HG03103 (cell line): ENCODE results near the gene NRF1.

Source experiments
- ATAC-seq: cut with Tn5 transposase; IDR thresholded peaks from one replicate; pipeline ENCODE4 v1.9.1; 2021; ENCODE audit warnings: low read depth; ENCODE audit not compliant: unreplicated experiment

NRF1 gene

DNA sequence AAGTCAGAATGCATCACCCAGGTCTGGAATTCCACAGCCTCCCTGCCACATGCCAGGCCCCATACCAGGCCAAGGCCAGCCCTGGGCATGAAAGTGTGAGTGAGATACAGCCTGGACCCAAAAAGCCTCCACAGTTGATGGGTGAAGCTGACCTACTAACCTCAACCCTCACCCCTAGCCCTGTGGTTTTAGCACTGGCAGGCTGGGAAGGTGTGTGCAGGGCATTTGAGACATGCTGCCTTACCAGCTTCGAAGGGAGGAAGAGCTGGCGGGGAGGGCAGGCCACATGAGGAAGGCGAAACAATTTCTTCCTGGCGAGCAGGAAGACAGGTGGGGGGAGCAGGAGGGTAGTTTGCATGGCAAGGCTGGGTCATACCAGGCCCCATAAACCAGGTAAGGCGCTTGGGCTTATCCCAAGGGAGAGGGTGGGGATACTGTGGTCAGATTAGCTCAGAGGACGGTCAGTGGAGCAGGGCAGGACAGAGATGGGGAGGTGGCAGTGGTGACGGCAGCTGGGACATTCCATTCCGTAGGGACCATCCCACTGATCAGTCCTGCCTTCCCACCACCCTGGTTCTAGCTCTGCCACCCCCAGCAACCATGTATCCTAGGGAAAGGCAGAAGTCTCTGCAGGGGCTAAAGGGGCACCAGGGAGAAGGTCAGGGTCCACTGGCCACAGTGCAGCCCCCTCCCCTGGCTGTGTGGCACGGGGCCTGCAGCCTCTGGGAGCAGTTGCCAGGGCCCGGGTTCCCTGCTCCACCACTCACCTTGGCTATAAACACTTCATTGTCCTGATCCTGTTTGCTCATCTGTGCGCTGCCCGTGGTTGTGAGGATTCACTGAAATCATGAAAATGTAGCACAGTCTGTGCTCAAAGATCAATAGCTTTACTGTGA, 155.8 kb downstream of the NRF1 start:
- no peak for ATAC-seq

DNA sequence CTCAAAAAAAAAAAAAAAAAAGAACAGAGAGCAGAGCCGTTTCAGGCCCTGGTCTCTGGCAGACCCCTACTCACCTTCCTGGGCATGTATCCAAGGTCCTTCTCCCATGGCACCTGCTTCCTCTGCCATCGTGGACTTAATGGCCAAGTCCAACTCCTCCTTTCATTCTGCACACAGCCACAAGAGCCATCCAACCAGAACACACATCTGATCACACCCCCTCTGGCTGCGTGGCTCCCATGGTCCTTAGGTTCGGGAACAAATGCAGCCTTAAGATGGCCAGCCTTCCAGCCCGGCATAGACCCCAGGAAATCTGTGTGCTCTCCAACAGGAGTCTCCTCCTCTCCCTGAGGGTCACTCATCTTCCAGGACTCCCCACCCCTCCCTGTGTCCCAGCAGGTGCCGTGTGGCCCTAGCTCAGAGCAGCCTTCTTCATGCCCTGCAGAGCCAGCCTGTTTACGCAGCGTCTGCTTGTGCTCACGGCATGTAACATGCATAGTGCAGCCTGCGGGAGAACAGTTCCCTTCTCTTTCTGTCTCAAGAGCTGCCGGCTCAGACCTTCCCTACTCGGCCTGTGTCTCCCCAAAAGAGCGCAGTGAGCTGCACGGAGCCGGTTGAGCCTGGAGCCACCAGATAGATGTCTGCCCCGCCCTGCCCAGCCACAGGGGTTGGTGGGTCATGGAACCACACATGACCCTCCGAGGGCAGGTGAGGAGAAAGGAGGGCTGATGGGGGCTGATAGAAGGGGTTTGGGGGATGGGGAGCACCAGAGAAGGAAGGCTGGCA, 157.3 kb downstream of the NRF1 start:
- ATAC-seq: no peak

DNA sequence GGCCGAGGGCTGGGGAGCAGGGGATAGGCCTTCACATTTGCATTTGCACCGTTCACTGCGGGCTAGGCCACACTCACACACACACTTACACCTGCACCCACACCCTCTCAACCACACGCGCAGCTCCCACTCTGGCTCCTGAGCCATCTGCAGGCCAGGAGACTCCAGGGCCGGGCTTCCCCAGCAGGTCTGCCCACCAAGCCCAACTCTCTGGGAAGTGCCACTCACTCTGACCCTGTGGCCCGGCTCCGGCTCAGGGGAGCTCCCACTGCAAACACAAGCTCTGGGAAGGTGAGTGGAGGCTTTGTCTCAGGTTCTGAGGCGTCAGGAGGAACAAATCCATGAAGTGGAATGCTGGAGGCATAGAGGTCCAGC, 157.9 kb downstream of the NRF1 start:
- no peak for ATAC-seq

DNA sequence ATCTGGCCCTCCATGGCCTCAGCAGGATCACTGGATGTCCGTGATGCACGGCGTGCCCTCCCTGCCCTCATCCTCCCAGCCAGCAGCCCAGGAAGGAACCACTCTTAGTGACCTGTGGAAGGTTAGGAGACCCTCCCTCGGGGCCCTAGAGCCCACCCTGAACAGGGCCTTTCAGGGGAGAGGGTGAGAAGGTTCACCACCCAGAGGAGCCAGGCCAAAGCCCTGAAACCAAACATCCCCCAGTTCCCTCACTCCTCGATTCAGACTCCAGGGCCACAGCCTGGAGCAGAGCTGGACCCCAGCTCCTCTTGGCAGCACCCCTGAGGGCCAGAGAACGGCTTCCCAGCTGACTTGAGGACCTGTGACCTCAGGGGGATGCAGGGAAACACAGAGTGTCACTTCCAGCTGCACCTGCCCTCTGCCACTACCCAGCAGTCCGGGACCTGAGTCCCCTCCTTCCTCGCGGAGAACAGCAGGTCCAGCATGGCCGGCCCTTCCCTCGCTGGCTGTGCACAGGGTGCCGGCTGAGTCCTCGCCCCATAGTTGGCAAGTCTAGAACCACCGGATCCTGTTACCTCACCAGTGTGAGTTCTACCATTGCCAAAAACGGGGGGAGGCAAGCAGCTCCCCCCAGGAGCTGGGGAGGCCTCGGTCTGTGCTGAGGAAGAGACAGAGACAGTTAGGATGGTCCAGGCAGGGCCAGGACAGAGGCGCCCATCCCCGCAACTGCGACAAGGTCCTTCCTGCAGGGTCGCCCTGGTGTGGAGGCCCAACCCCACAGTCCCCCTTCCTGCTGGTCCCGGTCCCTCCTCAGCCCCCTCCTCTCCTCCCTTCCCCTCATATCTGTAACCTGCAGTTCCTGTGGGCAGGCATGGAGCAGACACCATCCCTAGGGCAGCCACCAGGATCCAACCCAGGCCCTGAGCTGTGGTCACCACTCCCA, 158.6 kb downstream of the NRF1 start:
- no peak for ATAC-seq

DNA sequence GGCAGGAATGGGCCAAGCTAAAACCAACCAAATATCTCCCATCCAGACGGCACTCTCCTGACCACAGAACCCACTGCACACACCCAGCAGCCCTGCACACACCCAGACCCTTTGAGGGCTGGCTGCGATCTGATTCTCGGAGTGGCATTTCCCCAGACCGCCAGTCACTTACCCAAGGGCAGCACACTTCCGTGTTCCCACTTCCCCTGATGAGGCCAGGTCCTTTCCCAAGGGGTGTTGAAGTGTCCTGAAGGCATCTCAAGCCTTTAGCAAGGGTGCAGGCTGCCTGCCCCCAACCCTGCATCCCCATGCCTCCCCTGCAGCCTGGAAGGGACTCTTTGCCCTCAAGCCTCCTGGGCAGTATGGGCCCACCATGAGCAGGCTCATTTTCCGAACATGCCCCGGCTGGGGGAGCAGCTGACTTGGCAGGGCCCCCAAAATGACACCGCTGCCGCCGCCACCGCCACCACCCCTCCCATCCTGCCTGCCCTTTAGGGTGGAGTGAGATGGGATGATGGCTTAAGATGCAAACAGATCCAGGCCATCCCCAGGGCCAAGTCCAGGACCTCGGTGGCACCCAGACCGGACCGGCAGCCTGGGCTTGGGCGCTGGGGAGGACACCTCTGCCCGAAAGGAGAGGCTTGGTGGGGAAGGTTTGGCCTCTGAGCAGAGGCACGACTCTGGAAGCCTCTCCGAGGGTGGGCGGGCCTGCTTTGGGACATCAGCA, 159.8 kb downstream of the NRF1 start:
- ATAC-seq: no peak

DNA sequence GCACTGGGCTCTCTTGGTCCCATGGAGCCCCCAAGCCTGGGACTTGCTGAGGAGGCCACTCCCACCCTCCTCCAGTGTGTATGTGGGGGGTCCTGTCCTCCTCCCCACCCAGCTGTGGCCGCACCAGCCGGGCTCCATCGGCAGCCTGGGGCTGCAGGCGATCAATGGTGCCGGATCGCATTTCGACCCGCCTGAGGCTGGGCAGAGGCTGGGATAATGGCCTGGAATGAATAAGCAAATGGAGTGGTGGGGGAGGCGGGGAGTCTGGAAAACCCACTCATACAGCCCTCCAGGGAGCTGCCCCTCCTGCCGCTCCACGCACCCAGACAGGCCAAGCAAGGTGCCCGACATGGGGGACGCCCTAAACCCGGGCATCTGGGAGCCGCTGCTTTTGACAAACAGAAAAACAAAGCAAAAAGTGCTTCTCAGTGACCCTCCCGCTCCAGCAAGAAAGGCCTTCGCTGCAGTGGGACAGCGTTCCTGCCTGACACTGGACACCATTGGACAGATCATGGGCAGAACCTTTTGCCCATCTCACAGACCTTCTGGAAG, 160.5 kb downstream of the NRF1 start:
- ATAC-seq: no peak

DNA sequence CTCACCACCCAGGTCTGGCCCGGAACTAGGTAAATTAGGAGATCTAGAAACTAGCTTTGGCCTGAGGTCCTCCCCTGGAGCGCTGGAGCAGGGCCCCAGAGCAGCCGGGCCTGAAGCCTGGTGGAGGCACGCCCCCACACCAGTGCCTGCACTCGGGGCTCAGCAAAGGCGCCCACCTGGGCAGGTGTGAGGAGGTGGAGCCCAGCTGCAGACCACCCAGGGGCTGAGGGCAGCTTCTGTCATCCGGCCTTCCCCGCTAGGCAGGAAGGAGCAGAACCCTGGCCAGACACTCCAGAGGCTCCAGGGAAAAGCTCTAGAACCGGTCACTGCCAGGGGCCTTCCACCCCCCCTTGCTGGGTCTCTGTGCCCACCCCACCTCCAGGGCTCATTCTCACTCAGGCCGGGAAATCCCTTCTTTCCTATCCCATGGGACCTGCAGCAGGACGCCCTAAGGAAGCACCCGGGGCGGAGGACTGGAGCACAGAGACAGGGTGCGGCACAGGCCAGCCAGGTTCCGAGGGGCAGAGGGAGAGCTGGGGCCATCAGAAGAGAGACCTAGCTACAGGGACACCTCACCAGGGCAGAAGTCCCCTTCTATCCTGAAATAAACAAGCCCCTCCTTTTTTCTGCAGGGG, 161.2 kb downstream of the NRF1 start:
- ATAC-seq: no peak

DNA sequence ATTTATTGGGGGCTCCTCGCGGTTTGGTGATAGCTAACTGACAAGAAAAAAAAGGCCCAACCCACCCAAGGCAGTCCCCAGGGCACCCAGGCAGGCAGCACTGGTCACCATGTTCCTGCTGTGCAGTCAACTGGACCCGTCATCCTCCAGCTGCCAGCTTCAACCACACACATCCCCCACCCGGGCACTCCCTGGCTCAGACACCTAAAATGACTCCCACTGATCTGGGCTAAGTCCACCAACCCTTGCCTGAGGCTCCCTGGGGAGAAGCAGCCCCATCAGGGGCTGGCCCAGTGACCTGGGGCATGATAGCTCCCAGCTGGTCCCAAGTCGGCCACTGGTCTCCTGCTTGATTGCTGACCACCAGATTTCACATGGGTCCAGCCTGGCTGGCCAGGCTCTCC, 161.8 kb downstream of the NRF1 start:
- ATAC-seq: no peak

DNA sequence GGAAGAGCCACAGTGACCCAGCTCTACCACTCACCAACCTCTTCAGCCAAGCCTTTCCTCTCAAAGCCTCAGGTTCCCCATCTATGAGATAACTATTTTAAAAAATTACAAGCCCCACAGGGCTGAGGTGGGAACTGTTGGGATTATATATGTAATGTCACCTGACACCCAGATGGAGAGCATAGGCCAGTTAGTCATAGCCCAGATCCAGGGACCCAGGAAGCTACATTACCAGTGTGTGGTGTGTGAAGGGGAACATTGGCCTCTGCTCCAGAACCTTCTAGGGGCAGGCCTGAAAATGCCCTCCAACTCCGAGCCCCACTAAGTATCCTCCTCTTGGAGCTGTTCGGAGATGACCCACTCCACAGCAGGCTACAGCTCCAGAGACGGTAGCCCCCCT, 162.4 kb downstream of the NRF1 start:
- no peak for ATAC-seq

DNA sequence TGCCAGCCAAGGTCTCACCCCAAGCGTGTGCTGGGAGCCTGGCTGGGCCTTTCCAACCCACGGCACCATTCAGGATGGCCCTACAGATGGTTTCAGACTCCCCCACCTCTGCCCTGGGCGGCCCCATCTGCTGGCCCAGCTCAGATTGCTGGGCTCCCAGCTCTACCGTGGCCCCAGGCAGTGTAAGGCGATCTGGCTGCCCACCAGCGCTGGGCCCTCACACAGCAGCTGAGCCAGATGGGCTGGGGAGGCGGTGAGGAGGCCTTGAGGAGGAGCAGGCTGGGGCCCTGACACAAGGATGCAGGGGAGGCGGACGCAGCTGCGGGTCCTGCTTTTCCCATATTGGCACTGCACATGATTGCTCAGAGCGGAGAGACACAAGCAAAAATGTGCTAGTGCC, 162.8 kb downstream of the NRF1 start:
- ATAC-seq: no peak

DNA sequence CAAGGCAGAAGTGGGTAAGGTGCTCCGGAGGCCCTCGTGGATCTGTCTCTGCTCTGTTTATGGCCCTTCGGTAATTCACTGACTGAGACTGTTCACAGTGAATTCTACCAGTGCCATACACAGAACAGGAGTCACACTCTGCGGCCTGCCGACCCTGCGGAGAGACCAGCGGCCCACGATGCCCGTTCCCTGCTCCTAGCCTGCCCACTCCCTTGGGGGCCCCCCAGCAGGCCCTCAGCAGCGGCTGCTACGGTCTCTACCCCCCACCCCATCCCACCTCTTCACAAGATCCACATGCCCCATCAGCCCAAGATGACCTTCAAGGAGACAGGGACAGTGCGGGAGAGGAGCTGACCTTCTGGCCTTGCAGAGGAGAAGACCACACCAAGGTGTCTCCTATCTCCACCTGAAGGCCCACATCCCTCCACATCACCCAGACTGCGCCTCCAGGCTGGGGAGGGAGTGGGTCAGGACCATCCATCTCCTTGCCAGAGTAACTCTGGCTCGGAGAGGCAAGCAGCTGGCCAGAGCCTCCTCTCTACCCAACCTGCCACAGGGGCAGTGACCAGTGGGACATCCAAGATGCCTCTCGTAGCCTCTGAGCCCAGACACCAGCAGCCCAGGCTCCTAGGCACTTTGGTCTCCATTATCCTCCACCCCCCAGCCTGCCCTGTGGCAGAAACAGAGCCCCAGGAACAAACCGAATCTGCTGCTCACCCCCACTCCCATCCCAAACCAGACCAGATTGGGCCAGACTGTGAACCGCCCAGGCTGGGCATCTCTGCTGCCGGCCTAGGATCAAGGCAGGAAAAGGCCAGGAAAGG, 163.6 kb downstream of the NRF1 start:
- ATAC-seq: no peak

DNA sequence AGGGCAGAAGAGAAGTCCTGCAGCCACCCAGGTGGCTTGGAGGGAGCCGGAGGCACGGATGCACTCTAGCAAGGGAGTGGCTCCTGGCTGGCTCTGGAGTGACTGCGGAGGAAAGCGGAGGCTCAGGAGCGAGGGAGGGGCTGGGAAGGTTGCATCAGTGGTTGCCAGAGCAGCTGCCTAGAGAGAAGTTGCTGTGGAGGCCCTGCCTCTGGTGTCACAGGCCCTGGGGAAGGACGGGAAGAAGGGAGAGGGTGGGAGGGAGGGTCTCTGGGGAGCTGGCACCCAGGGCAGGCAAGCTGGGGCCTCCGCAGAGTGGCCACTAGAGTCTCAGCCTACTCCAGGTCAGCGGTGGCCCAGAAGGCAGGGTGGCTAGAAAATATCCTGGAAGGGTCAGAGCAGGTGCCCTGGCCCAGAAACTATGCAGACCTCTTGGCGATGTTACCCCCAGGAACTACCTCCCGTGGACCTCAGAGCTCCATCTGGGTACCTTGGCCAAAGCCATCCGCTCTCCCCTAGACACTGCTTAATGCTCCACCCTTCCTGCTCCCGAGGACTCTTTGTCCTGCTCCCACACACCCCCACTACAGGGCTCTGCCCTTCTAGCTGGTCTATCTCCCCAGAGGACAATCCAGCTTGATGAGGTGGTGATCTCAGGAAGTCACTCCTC, 164.3 kb downstream of the NRF1 start:
- no peak for ATAC-seq

DNA sequence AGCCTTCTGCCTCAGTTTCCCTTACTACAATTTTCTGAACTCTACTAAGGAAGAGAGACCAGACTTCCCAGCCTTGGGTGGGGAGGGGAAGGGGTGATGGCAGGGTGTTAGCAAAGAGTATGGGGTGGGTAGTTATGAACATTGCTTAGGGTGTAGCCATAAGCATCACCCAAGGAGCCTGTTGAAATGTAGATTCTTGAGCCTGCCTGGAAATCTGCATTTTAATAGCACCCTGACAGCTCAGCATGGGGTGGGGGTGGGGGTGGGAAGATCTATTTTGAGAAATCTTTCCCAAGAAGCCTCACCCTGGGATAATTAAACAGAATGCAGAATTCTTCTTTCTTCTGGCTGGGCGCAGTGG, 164.8 kb downstream of the NRF1 start:
- no peak for ATAC-seq

DNA sequence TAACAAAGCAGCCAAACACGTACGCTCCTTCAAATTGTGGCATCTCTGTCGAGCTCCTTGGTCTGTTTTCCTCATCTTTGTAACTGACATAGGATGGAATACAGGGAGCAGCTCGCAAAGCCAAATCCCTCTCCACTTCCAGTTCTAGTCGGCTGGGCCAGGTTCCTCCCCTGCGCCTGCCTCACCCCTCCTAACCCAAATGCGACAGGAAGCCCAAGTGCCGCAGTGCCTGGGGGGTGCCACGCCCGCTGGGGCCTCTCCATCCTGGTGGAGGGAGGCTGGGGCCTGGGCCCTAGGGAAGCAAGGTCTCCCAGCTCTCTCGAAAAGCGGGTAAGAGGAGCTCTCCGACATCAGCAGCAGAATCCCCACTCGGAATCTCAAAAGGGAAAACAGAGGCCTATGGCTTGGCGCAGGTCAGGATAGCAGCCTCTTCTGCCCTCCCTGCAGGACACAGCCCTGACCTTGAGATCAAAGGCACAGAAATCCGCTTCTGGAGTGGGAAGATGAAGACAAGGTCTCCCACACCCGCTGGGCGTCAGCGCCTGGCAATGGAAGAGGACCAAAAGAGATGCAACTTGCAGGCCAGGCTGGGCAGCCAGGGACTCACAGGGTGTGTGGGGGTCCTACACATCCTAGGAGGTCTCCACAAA, 165.8 kb downstream of the NRF1 start:
- ATAC-seq: no peak

DNA sequence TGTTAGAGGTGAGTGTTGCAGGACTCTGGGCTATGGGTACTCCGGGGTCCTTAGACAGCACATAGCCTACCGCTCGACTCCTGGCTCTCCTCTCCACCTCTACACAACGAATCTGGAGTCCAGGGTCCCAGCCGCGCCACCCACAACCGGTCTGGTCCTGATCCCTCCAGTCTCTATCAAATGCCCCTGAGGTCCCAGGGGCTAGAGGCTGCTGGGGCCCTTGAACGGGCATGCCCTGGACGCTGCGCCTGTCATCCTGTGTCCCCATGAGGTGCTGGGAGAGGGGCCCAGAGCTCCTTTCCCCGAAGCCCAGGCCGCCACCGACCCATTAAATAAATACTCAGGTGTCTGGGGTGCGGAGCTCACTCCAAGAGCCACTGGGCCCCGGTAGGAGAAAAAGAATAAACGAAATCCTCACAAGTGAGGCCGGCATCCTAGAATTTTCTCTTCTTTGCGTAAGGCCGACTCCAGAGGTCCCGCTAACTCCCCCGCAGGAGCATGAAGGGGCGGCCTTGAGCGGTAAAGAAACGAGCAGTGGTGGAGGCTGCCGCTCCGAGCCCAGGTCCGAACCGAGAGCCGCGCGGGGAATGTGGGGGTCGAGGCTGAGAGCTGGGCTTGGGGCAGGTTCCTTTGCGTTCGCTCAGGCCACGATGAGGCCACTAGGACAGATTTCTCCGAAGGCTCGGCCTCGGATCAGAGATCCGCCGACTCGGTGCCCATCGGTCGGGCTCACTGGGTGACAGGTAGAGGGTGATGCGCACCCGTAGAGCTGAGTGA, 166.7 kb downstream of the NRF1 start:
- no peak for ATAC-seq

DNA sequence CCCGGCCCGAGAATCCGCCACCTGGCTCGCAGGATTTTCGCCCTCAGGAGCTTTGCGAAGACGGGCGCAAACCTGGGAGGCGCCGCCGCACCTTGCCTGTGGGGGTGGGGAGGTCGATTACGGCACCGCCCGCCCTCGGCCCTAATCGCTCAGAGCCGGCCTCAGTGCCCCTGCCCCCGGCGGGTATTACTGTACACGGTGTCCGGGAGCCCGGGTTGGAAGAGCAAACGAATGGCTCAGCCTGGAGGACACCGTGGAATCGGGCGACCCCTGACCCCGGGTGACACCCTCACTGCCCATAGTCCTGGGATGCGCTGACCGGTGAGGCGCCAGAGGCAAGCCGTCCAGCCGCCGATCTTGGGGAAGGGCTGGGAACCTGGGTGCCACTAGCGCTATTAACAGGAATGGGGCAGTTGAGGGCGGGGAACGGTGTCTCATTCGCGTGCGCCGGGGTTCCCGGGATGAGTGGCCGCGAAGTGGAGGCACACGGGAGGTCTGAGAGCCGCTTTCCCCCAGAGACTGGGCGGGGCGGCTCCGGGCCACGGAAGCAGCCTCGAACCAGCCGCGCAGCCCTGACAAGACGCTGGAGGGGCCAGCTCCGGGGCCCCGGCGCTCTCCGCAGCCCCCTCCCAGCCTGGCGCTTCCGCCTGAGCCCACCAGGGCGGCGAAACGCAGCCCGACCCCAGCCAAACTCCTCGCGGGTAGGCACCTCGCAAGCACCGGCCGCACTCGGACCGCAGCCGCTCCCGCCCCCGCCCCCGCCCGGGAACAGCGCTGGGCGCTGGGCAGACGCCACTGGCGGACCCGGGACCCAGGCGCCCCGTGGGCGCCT, 167.5 kb downstream of the NRF1 start:
- no peak for ATAC-seq
